Measurements from ENCODE around the gene SLC25A20.
"Not testable (repeated sequence)": the region's sequence is repeated elsewhere in the genome, so short reads cannot be mapped to it uniquely, and the experiment has no call there.

Gene SLC25A20

GRCh38 chr3:48926425-48927392 is 28.0 kb upstream of the SLC25A20 start:
- TF ChIP-seq, protein P1, sequence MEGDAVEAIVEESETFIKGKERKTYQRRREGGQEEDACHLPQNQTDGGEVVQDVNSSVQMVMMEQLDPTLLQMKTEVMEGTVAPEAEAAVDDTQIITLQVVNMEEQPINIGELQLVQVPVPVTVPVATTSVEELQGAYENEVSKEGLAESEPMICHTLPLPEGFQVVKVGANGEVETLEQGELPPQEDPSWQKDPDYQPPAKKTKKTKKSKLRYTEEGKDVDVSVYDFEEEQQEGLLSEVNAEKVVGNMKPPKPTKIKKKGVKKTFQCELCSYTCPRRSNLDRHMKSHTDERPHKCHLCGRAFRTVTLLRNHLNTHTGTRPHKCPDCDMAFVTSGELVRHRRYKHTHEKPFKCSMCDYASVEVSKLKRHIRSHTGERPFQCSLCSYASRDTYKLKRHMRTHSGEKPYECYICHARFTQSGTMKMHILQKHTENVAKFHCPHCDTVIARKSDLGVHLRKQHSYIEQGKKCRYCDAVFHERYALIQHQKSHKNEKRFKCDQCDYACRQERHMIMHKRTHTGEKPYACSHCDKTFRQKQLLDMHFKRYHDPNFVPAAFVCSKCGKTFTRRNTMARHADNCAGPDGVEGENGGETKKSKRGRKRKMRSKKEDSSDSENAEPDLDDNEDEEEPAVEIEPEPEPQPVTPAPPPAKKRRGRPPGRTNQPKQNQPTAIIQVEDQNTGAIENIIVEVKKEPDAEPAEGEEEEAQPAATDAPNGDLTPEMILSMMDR (conservative IDR thresholded peaks at IDR 0.05; ENCODE audit: low read length): no peak
- H3K4me3 ChIP-seq (ENCODE audit: low read length): no peak overlapping the region
- peak; percentile 17 for DNase-seq (ENCODE audit: low read depth)

GRCh38 chr3:48919215-48920138 is 20.8 kb upstream of the SLC25A20 start:
- H3K4me3 ChIP-seq (ENCODE audit: low read length): peak overlapping the region; percentile 85
- DNase-seq (ENCODE audit: low read depth): no peak
- TF ChIP-seq, protein P1 (conservative IDR thresholded peaks at IDR 0.05; ENCODE audit: low read length): no peak

GRCh38 chr3:48918388-48919214 is 19.9 kb upstream of the SLC25A20 start, which contains the start of gene ARIH2:
Gene ARIH2, plus strand, starts transcription at chr3:48918842. Its CDS starts 8,717 bp downstream, at chr3:48927559.
- peak; percentile 92 for DNase-seq (ENCODE audit: low read depth)
- TF ChIP-seq, protein P1 (conservative IDR thresholded peaks at IDR 0.05; ENCODE audit: low read length): no peak; the same call in 1 of the 2 replicates
- H3K4me3 ChIP-seq (ENCODE audit: low read length): peak within 1 kb of the TSS; percentile 85

DNA sequence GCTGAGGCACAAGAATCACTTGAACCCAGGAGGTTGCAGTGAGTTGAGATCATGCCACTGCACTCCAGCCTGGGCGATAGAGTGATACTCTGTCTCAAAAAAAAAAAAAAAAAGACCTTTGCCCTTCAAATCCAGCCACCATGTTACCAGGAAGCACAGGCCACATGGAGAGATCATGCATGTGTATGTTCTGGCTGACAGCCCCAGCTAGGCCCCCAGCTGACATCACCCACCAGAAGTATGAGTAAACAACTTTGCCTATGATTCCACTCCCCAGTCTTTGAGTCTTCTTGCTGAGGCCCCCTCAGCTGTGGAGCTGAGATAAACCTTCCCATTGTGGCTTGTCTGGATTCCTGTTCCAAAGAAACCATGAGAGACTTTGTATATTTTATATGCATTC is 16.6 kb upstream of the SLC25A20 start:
- TF ChIP-seq, protein P1 (conservative IDR thresholded peaks at IDR 0.05; ENCODE audit: low read length): no peak
- no peak for DNase-seq (ENCODE audit: low read depth)
- H3K4me3 ChIP-seq (ENCODE audit: low read length): no peak overlapping the region

DNA sequence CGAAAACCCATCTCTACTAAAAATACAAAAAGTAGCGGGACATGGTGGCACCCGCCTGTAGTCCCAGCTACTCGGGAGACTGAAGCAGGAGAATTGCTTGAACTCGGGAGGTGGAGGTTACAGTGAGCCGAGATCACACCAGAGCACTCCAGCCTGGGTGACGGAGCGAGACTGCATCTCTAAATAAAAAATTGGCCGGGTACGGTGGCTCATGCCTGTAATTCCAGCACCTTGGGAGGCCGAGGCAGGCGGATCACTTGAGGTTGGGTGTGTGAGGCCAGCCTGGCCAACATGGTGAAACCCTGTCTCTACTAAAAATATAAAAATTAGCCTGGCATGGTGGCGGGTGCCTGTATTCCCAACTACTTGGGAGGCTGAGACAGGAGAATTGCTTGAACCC is 8.3 kb upstream of the SLC25A20 start:
- H3K4me3 ChIP-seq (ENCODE audit: low read length); DNase-seq (ENCODE audit: low read depth): not testable (repeated sequence)

GRCh38 chr3:48899273-48899672 is 591 bp upstream of the SLC25A20 start:
- TF ChIP-seq, protein P1 (conservative IDR thresholded peaks at IDR 0.05; ENCODE audit: low read length): no peak
- no peak for DNase-seq (ENCODE audit: low read depth)
- H3K4me3 ChIP-seq (ENCODE audit: low read length): peak overlapping the region; percentile 88
